NB4 (cell line): ENCODE measurements around the gene ABHD17C.

ENCODE experiments used
- MYC ChIP-seq: IDR thresholded peaks from 2 replicates; pipeline ENCODE4 v1.6.1; 2011; ENCODE audit warnings: low read depth, low read length
- POLR2A ChIP-seq: IDR thresholded peaks from 2 replicates; pipeline ENCODE4 v1.6.1; 2011; ENCODE audit warnings: mild to moderate bottlenecking; ENCODE audit not compliant: insufficient read length; ENCODE audit errors: extremely low read depth
- TF ChIP-seq, protein P1 (sequence below): IDR thresholded peaks from one replicate; pipeline ENCODE4 v1.5.1; 2012; ENCODE audit warnings: low read depth, low read length
- TF ChIP-seq, protein P2 (sequence below): IDR thresholded peaks from 2 replicates; pipeline ENCODE4 v1.6.1; 2011; ENCODE audit warnings: low read depth, low read length

DNA sequence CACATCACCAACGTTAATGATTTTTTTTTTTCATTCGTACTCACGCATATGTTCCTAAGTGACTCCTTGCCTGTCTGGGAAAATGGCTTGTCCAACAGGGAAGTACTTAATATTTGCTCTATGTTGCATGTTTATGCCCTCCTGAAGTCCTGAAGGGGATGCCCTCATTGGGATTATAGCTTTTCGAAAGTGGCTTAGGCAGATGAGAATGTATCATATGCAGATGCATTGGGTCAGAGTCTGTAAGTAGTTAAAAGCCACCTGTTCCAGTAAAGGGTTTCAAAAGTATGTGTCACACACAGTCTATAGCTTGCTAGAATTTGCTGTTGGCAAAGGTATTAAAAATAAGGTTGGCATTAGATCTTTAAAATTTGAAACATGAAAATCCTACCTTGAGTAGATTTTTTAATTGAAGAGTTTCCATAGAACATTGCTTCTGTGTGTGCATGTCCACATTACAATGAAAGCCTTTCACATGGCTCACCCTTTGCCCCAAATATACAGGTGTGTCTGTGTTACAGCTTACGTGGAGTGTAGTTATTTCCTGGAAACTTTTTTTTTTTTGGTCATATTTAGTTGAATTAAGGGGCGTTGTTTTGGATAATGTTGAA is 2.1 kb downstream of the ABHD17C start:
- no peak for TF ChIP-seq POLR2A
- TF ChIP-seq, protein P1, sequence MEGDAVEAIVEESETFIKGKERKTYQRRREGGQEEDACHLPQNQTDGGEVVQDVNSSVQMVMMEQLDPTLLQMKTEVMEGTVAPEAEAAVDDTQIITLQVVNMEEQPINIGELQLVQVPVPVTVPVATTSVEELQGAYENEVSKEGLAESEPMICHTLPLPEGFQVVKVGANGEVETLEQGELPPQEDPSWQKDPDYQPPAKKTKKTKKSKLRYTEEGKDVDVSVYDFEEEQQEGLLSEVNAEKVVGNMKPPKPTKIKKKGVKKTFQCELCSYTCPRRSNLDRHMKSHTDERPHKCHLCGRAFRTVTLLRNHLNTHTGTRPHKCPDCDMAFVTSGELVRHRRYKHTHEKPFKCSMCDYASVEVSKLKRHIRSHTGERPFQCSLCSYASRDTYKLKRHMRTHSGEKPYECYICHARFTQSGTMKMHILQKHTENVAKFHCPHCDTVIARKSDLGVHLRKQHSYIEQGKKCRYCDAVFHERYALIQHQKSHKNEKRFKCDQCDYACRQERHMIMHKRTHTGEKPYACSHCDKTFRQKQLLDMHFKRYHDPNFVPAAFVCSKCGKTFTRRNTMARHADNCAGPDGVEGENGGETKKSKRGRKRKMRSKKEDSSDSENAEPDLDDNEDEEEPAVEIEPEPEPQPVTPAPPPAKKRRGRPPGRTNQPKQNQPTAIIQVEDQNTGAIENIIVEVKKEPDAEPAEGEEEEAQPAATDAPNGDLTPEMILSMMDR: no peak
- TF ChIP-seq, protein P2, sequence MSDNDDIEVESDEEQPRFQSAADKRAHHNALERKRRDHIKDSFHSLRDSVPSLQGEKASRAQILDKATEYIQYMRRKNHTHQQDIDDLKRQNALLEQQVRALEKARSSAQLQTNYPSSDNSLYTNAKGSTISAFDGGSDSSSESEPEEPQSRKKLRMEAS: no peak
- no peak for TF ChIP-seq MYC
